GM23248 (cell line): Measurements from ENCODE around the gene RAB9B.

Experiments used
- EZH2 ChIP-seq: fragments of 200-600 bp; sonication (generic); IDR thresholded peaks from 2 replicates; pipeline ENCODE4 v1.6.1; 2018; ENCODE audit warnings: antibody characterized with exemption, mild to moderate bottlenecking; ENCODE audit not compliant: insufficient read depth, poor library complexity, severe bottlenecking
- EZH2phosphoT487 ChIP-seq: fragments of 200-600 bp; sonication (generic); IDR thresholded peaks from 2 replicates; pipeline ENCODE4 v1.6.1; 2018; ENCODE audit warnings: antibody characterized with exemption, moderate library complexity, mild to moderate bottlenecking, low read depth; ENCODE audit not compliant: insufficient read depth

- TF ChIP-seq EZH2 (no peak), EZH2phosphoT487 (no peak)
Measured at GRCh38 chrX:103849558-103849957, 17.5 kb upstream of the RAB9B start.
